Adrenal gland (tissue), 12 donors: ENCODE results near the gene ZNF33A. TPM values are rescaled to one million over a fixed set of nuclear protein-coding genes. Genes with fewer than 3 reads are reported as not detected.
"Not testable (repeated sequence)": the region's sequence is repeated elsewhere in the genome, so short reads cannot be mapped to it uniquely, and the experiment has no call there.

Source experiments
- DNase-seq, 7 donors: peaks; one replicate each; pipeline ENCODE4 v3.0.0-alpha.2; 2019 to 2020
- H3K27ac ChIP-seq, 5 donors: fragments of 200-600 bp; sonication (generic) in 4 of 5; 1 replicate in 3 of 5; 2 replicates in 2 of 5; pipeline versions ENCODE4 v1.5.1 to v1.8.0; 2016 to 2020; ENCODE audit warnings: mild to moderate bottlenecking in 1 of 5
- H3K27me3 ChIP-seq: fragments of 200-600 bp; 2 replicates; pipeline ENCODE4 v1.8.0; 2021
- H3K36me3 ChIP-seq, 2 donors: fragments of 200-600 bp; replicated peaks in 1 of 2; 1 replicate in 1 of 2; 2 replicates in 1 of 2; pipeline versions ENCODE4 v1.5.1 to v1.8.0; 2018 to 2022
- H3K4me1 ChIP-seq, 2 donors: fragments of 200-600 bp; replicated peaks in 1 of 2; 1 replicate in 1 of 2; 2 replicates in 1 of 2; pipeline versions ENCODE4 v1.5.1 to v1.8.0; 2018 to 2021
- H3K4me3 ChIP-seq, 4 donors: fragments of 200-600 bp; sonication (generic) in 3 of 4; one replicate each; pipeline ENCODE4 v1.5.1; 2016 to 2018
- H3K9me3 ChIP-seq, 3 donors: fragments of 200-600 bp; sonication (generic) in 1 of 3; replicated peaks in 1 of 3; 1 replicate in 2 of 3; 2 replicates in 1 of 3; pipeline versions ENCODE4 v1.5.1 to v1.8.0; 2016 to 2021
- CTCF ChIP-seq, 6 experiments: fragments of 450-650 bp in 4 of 6; fragments of 200-600 bp in 2 of 6; sonication (generic) in 1 of 6; IDR thresholded peaks; 1 replicate in 5 of 6; 2 replicates in 1 of 6; pipeline versions ENCODE4 v1.5.1 to v1.8.0; 2016 to 2021; ENCODE audit warnings: antibody characterized with exemption in 6 of 6, mild to moderate bottlenecking in 2 of 6, moderate library complexity in 1 of 6
- POLR2A ChIP-seq, 2 donors: fragments of 450-650 bp; IDR thresholded peaks; one replicate each; pipeline ENCODE4 v1.6.1; 2017; ENCODE audit warnings: antibody characterized with exemption in 2 of 2, mild to moderate bottlenecking in 2 of 2, moderate library complexity in 1 of 2
- WGBS, 4 donors: extraction: QIAGEN DNeasy Blood & Tissue Kit in 2 of 4; methylation state at CpG; one replicate each; pipeline versions ENCODE4 v1.1.5 to v1.1.7; 2013 to 2017; 5-methylcytosine and 5-hydroxymethylcytosine counted together
- intact Hi-C, 2 donors: fragments of 100-400 bp; cut with DNase I; formaldehyde crosslinking; loops; one replicate each; pipeline versions ENCODE4 v1.14.1 to v1.15.0; 2022 to 2023
- polyA plus RNA-seq, 3 donors: library from polyadenylated mRNA; stranded (reverse); fragments of 200-250 nt in 2 of 3; fragments of 350-450 nt in 1 of 3; fragmentation: Illumina TruSeq in 1 of 3; extraction: RNeasy Lipid Tissue Mini Kit (QIAGEN cat#74804) in 1 of 3; gene quantifications; one replicate each; pipeline ENCODE4 v1.2.3, GENCODE V29; 2013 to 2014
- total RNA-seq, 9 donors: library from RNA; depleted of rRNA in 4 of 9; stranded (reverse); fragments of >200 nt in 4 of 9; fragments of 120-200 nt in 1 of 9; fragmentation: NEBNext Ultra II Directional in 1 of 9; extraction: Animal tissue kit (Norgen Biotek cat#: 25700) in 1 of 9; gene quantifications; one replicate each; pipeline versions ENCODE4 v1.1.0 to v1.2.4, GENCODE V29; 2013 to 2023
- donor health status: healthy with polysubstance abuse.
- donor health status: Bipolar disorder and iron deficiency.
- donor health status: DM: yes; HTN: yes; CAD: no.
- donor health status: DM: no; HTN: no; CAD: no.
- donor health status: DM: no; HTN: no; CAD: no.
- donor health status: DM: yes; HTN: yes; CAD: no.

Gene ZNF33A
- total and polyA plus RNA-seq, 12 donors, result 12.3 to 34.9 (median 25.6) TPM

- no peak for TF ChIP-seq POLR2A (IDR thresholded peaks at IDR 0.05)
- TF ChIP-seq CTCF (IDR thresholded peaks at IDR 0.05), result no peak
- no peak overlapping the region for H3K27ac ChIP-seq
- H3K27me3 ChIP-seq, result no peaks in the 10 kb centered on the region
- H3K4me1 ChIP-seq, result peaks cover 6 to 16% of the 10 kb centered on the region in 2 donors
- no peak for DNase-seq
- intact Hi-C loops, result no loop called here
- no peak overlapping the region for H3K4me3 ChIP-seq
- H3K36me3 ChIP-seq, result no peaks in the 10 kb centered on the region
- H3K9me3 ChIP-seq, result no peaks in the 10 kb centered on the region
Observed at GRCh38 chr10:38007551-38007950, 2.9 kb upstream of the ZNF33A start.

- Histone ChIP-seq H3K4me3 (no peak overlapping the region), H3K4me1 (peaks cover 6 to 16% of the 10 kb centered on the region in 2 donors), H3K36me3 (no peaks in the 10 kb centered on the region), H3K9me3 (no peaks in the 10 kb centered on the region), H3K27ac (no peak overlapping the region), H3K27me3 (no peaks in the 10 kb centered on the region)
- intact Hi-C loops, result no loop called here
- no peak for TF ChIP-seq CTCF (IDR thresholded peaks at IDR 0.05)
- TF ChIP-seq POLR2A (IDR thresholded peaks at IDR 0.05), result no peak
- no peak for DNase-seq
- 68 to 74% (median 70%) methylated on average over 3 of the region's 3 CpGs for WGBS, 4 donors
Observed at GRCh38 chr10:38007991-38008390, 2.5 kb upstream of the ZNF33A start.

GRCh38 chr10:38016354-38016753 lies 5.9 kb downstream of the ZNF33A start:
- Histone ChIP-seq H3K4me3 (no peak overlapping the region), H3K27me3 (no peaks in the 10 kb centered on the region), H3K9me3 (no peaks in the 10 kb centered on the region), H3K27ac (no peak overlapping the region), H3K4me1 (peaks cover 4 to 8% of the 10 kb centered on the region in 2 donors), H3K36me3 (peaks cover 0 to 64% of the 10 kb centered on the region in 2 donors)
- 81 to 90% (median 85%) methylated on average over 1 of the region's 1 CpG for WGBS, 4 donors
- intact Hi-C loops, result no loop called here
- TF ChIP-seq CTCF (IDR thresholded peaks at IDR 0.05), result no peak
- no peak for TF ChIP-seq POLR2A (IDR thresholded peaks at IDR 0.05)
- DNase-seq, result no peak

- DNase-seq, H3K27me3 ChIP-seq, H3K9me3 ChIP-seq, H3K4me1 ChIP-seq, intact Hi-C loops, H3K4me3 ChIP-seq, H3K27ac ChIP-seq: not testable (repeated sequence)
- peaks cover 0 to 80% of the 10 kb centered on the region in 2 donors for H3K36me3 ChIP-seq
- WGBS, 4 donors, result 49 to 72% (median 67%) methylated on average over 4 of the region's 4 CpGs
Observed at GRCh38 chr10:38019124-38019523, 8.6 kb downstream of the ZNF33A start.

GRCh38 chr10:38025283-38025682 lies 14.8 kb downstream of the ZNF33A start:
- no peaks in the 10 kb centered on the region for H3K4me1 ChIP-seq
- intact Hi-C loops, result loop anchor here in 1 of 2 donors (10.0 kb wide), 1 partner anchor 50 kb away; the partner anchor contains the start of gene ZNF25
- no peak for DNase-seq
- 80 to 92% (median 87%) methylated on average over 3 of the region's 3 CpGs for WGBS, 4 donors
- no peak overlapping the region for H3K4me3 ChIP-seq
- TF ChIP-seq POLR2A (IDR thresholded peaks at IDR 0.05), result no peak
- no peak for TF ChIP-seq CTCF (IDR thresholded peaks at IDR 0.05)
- H3K27ac ChIP-seq, result no peak overlapping the region
- H3K9me3 ChIP-seq, result no peaks in the 10 kb centered on the region
- no peaks in the 10 kb centered on the region for H3K27me3 ChIP-seq
- H3K36me3 ChIP-seq, result peaks cover 0 to 41% of the 10 kb centered on the region in 2 donors
